Choroid plexus epithelial cell (primary cell): ENCODE measurements around the gene RRBP1.
A peak's percentile ranks its signal among the peaks of the same experiment; 100 is the strongest.

Experiments
- DNase-seq: peaks from one replicate; pipeline ENCODE4 v3.0.0-alpha.2; 2010; ENCODE audit warnings: low read depth
- H3K4me3 ChIP-seq: 2 replicates; pipeline ENCODE4 v1.5.1; 2011; ENCODE audit warnings: low read depth, mild to moderate bottlenecking, control low read depth, low read length, moderate library complexity
- CTCF ChIP-seq: conservative IDR thresholded peaks from 2 replicates; pipeline ENCODE4 v1.5.1; 2011; ENCODE audit warnings: low read depth, mild to moderate bottlenecking, control low read depth, inconsistent platforms, low read length, moderate library complexity

RRBP1 gene

GRCh38 chr20:17715075-17715474 lies 33.0 kb upstream of the RRBP1 start:
- no peak for DNase-seq
- no peak overlapping the region for H3K4me3 ChIP-seq
- no peak for TF ChIP-seq CTCF

GRCh38 chr20:17714597-17714996 lies 32.6 kb upstream of the RRBP1 start:
- H3K4me3 ChIP-seq, result no peak overlapping the region
- TF ChIP-seq CTCF, result no peak
- no peak for DNase-seq

GRCh38 chr20:17712708-17713107 lies 30.7 kb upstream of the RRBP1 start:
- DNase-seq, result no peak

GRCh38 chr20:17712201-17712600 lies 30.2 kb upstream of the RRBP1 start:
- no peak overlapping the region for H3K4me3 ChIP-seq
- no peak for TF ChIP-seq CTCF
- DNase-seq, result no peak

More at GRCh38 chr20:17712708-17713107, 30.7 kb upstream of the RRBP1 start:
- TF ChIP-seq CTCF, result no peak
- no peak overlapping the region for H3K4me3 ChIP-seq

- no peak for DNase-seq
- no peak overlapping the region for H3K4me3 ChIP-seq
- no peak for TF ChIP-seq CTCF
Measured at GRCh38 chr20:17711267-17711627, 29.2 kb upstream of the RRBP1 start.

- DNase-seq, result peak; percentile 20
- H3K4me3 ChIP-seq, result no peak overlapping the region
- no peak for TF ChIP-seq CTCF
Measured at GRCh38 chr20:17710379-17711266, 28.6 kb upstream of the RRBP1 start.
